ENCODE results near the gene DNMBP.

- no peak for TF ChIP-seq YY1 (IDR thresholded peaks at IDR 0.05; ENCODE audit: insufficient read depth, insufficient read length)
- no peak for TF ChIP-seq ZNF274 (IDR thresholded peaks at IDR 0.05; ENCODE audit: low read depth, low read length)
- no peak for TF ChIP-seq SUZ12 (IDR thresholded peaks at IDR 0.05; ENCODE audit: extremely low read depth, insufficient read depth, insufficient read length)
These were observed 150.9 kb downstream of the DNMBP start for GRCh38 chr10:99858849-99859248.

Data from NT2/D1 (cell line).